Measurements from ENCODE around the gene PLD4.

DNA sequence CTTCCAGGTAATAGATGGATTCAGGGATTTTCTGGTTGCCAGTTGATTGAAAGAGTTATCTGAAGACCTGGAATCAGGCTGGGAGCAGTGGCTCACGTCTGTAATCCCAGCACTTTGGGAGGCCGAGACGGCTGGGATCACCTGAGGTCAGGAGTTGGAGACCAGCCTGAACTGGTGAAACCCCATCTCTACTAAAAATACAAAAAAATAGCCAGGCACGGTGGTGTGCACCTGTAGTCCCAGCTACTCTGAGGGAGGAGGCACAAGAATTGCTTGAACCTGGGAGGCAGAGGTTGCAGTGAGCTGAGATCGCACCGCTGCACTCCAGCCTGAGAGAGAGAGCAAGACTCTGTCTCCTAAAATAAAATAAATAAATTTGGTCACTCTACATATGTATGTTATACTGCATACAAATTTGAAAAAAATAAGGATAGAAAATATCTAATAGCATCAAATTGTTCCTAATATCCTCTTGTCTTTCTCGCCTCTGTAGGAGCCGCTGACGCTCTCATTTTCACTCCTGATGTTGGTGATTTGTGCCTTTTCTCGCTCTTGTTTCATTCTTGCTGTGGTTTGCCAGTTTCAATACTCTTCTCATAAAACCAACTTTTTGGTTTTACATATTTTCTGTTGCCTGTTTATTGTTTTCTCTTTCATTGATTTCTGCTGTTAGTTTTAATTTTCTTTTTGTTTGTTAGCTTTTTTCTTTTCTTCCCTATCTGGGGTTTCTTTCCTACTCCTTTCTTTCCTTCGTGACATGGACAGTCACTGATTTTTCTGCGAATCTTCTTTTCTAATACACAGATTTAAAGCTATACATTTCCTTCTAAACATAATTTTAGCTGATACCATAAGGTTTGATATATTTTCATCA, 23.8 kb upstream of the PLD4 start:
- TF ChIP-seq POLR2A (IDR thresholded peaks at IDR 0.05; ENCODE audit: low read depth, low read length), result no peak
- TF ChIP-seq POLR2AphosphoS5 (IDR thresholded peaks at IDR 0.05; ENCODE audit: low read depth, low read length), result no peak

All from GM12892 (cell line).